H9 (cell line): ENCODE data around the gene POU6F2. TPM values are rescaled to one million over a fixed set of nuclear protein-coding genes. Genes with fewer than 3 reads are reported as not detected.

Experiments
- DNase-seq: peaks from one replicate; pipeline ENCODE4 v3.0.0-alpha.2; 2017
- H2AFZ ChIP-seq: one replicate; pipeline ENCODE4 v1.6.1; 2013; ENCODE audit warnings: mild to moderate bottlenecking, low read length, control low read depth, moderate library complexity
- H2AK5ac ChIP-seq: 2 replicates; pipeline ENCODE4 v1.6.1; 2013; ENCODE audit warnings: low read length, control low read depth, mixed read lengths; ENCODE audit not compliant: insufficient read length
- H2BK120ac ChIP-seq: one replicate; pipeline ENCODE4 v1.6.1; 2013; ENCODE audit warnings: low read depth, mild to moderate bottlenecking, low read length, control low read depth, inconsistent platforms; ENCODE audit not compliant: poor library complexity, severe bottlenecking
- H2BK12ac ChIP-seq: 2 replicates; pipeline ENCODE4 v1.6.1; 2013; ENCODE audit warnings: low read length, control low read depth, mixed read lengths, low read depth; ENCODE audit not compliant: insufficient read length
- H2BK15ac ChIP-seq: 2 replicates; pipeline ENCODE4 v1.6.1; 2013; ENCODE audit warnings: low read depth, low read length, control low read depth
- H2BK20ac ChIP-seq: one replicate; pipeline ENCODE4 v1.6.1; 2013; ENCODE audit warnings: low read depth, mild to moderate bottlenecking, low read length, control low read depth, inconsistent platforms; ENCODE audit not compliant: poor library complexity, severe bottlenecking
- H2BK5ac ChIP-seq: 2 replicates; pipeline ENCODE4 v1.6.1; 2013; ENCODE audit warnings: low read length, control low read depth, mixed read lengths; ENCODE audit not compliant: insufficient read length
- H3K14ac ChIP-seq: 2 replicates; pipeline ENCODE4 v1.6.1; 2013; ENCODE audit warnings: low read length, control low read depth; ENCODE audit not compliant: insufficient read depth
- H3K18ac ChIP-seq: 2 replicates; pipeline ENCODE4 v1.6.1; 2013; ENCODE audit warnings: low read depth, mild to moderate bottlenecking, mixed read lengths, low read length, control low read depth; ENCODE audit not compliant: insufficient read length
- H3K23ac ChIP-seq: 2 replicates; pipeline ENCODE4 v1.6.1; 2013; ENCODE audit warnings: low read length, control low read depth, mixed read lengths, low read depth; ENCODE audit not compliant: insufficient read length
- H3K23me2 ChIP-seq: 2 replicates; pipeline ENCODE4 v1.6.1; 2013; ENCODE audit warnings: low read depth, mild to moderate bottlenecking, mixed read lengths, low read length, control low read depth; ENCODE audit not compliant: insufficient read length, poor library complexity, severe bottlenecking
- H3K27ac ChIP-seq: 2 replicates; pipeline ENCODE4 v1.5.1; 2013; ENCODE audit warnings: low read length, control low read depth, mixed read lengths, low read depth; ENCODE audit not compliant: insufficient read length
- H3K27me3 ChIP-seq: 2 replicates; pipeline ENCODE4 v1.6.1; 2013; ENCODE audit warnings: low read length, control low read depth, inconsistent platforms; ENCODE audit not compliant: insufficient read depth
- H3K4ac ChIP-seq: 2 replicates; pipeline ENCODE4 v1.6.1; 2013; ENCODE audit warnings: low read depth, mild to moderate bottlenecking, control low read depth, inconsistent platforms, low read length, moderate library complexity
- H3K4me1 ChIP-seq: 2 replicates; pipeline ENCODE4 v1.6.1; 2013; ENCODE audit warnings: low read length, control low read depth, inconsistent platforms; ENCODE audit not compliant: insufficient read depth
- H3K4me2 ChIP-seq: 2 replicates; pipeline ENCODE4 v1.6.1; 2013; ENCODE audit warnings: low read length, control low read depth, mixed read lengths; ENCODE audit not compliant: insufficient read length, insufficient read depth
- H3K56ac ChIP-seq: 2 replicates; pipeline ENCODE4 v1.6.1; 2013; ENCODE audit warnings: low read depth, mild to moderate bottlenecking, mixed read lengths, low read length, control low read depth; ENCODE audit not compliant: insufficient read length
- H3K79me1 ChIP-seq: 2 replicates; pipeline ENCODE4 v1.6.1; 2013; ENCODE audit warnings: low read depth, mild to moderate bottlenecking, moderate library complexity, low read length, control low read depth, inconsistent platforms; ENCODE audit not compliant: insufficient read depth, poor library complexity, severe bottlenecking
- H3K79me2 ChIP-seq: 2 replicates; pipeline ENCODE4 v1.6.1; 2013; ENCODE audit warnings: low read length, control low read depth, inconsistent platforms; ENCODE audit not compliant: insufficient read depth
- H3K9ac ChIP-seq: 2 replicates; pipeline ENCODE4 v1.6.1; 2013; ENCODE audit warnings: low read length, control low read depth, mixed read lengths; ENCODE audit not compliant: insufficient read length; ENCODE audit errors: extremely low read depth
- H3K9me3 ChIP-seq: one replicate; pipeline ENCODE4 v1.6.1; 2013; ENCODE audit warnings: low read depth, low read length, inconsistent platforms; ENCODE audit not compliant: control insufficient read depth
- H3T11ph ChIP-seq: one replicate; pipeline ENCODE4 v1.6.1; 2013; ENCODE audit warnings: mild to moderate bottlenecking, low read length, control low read depth, inconsistent platforms
- H4K20me1 ChIP-seq: one replicate; pipeline ENCODE4 v1.6.1; 2013; ENCODE audit not compliant: control insufficient read depth, insufficient read length, insufficient read depth
- H4K5ac ChIP-seq: 2 replicates; pipeline ENCODE4 v1.6.1; 2013; ENCODE audit warnings: low read depth, mild to moderate bottlenecking, mixed read lengths, low read length, control low read depth; ENCODE audit not compliant: insufficient read length
- H4K8ac ChIP-seq: replicated peaks from 2 replicates; pipeline ENCODE4 v1.6.1; 2013; ENCODE audit warnings: low read length, control low read depth, mixed read lengths, low read depth; ENCODE audit not compliant: insufficient read length
- H4K91ac ChIP-seq: 2 replicates; pipeline ENCODE4 v1.6.1; 2013; ENCODE audit warnings: low read depth, mild to moderate bottlenecking, moderate library complexity, mixed read lengths, low read length, control low read depth; ENCODE audit not compliant: insufficient read length
- H3K27ac Mint-ChIP-seq, 3 experiments: 2 replicates in 2 of 3; 3 replicates in 1 of 3; pipeline ENCODE4 v1.8.0; 2020 to 2021; ENCODE audit warnings: mixed read lengths in 3 of 3, mild to moderate bottlenecking in 1 of 3, moderate library complexity in 1 of 3
- H3K27me3 Mint-ChIP-seq: 2 replicates; pipeline ENCODE4 v1.8.0; 2021; ENCODE audit warnings: low read depth, mild to moderate bottlenecking, moderate library complexity, mixed read lengths
- H3K36me3 Mint-ChIP-seq, 3 experiments: 2 replicates in 2 of 3; 3 replicates in 1 of 3; pipeline ENCODE4 v1.8.0; 2020 to 2021; ENCODE audit warnings: low read depth in 3 of 3, mixed read lengths in 3 of 3; ENCODE audit not compliant: insufficient read depth in 1 of 3
- H3K4me1 Mint-ChIP-seq, 2 experiments: 2 replicates each; pipeline ENCODE4 v1.8.0; 2020; ENCODE audit warnings: mixed read lengths in 2 of 2
- H3K4me3 Mint-ChIP-seq, 2 experiments: 2 replicates in 1 of 2; 3 replicates in 1 of 2; pipeline ENCODE4 v1.8.0; 2020 to 2021; ENCODE audit warnings: mild to moderate bottlenecking in 2 of 2, mixed read lengths in 2 of 2, moderate library complexity in 1 of 2
- H3K9me3 Mint-ChIP-seq, 2 experiments: 2 replicates in 1 of 2; 3 replicates in 1 of 2; pipeline ENCODE4 v1.8.0; 2020; ENCODE audit warnings: mild to moderate bottlenecking in 2 of 2, mixed read lengths in 2 of 2, moderate library complexity in 1 of 2
- CTCF ChIP-seq: fragments of 200-600 bp; sonication (generic); conservative IDR thresholded peaks from 3 replicates; pipeline ENCODE4 v1.8.0; 2021; ENCODE audit warnings: antibody characterized with exemption, mild to moderate bottlenecking
- total RNA-seq: library from RNA; stranded (reverse); gene quantifications from 2 replicates; pipeline ENCODE4 v1.2.1, GENCODE V29; 2021

Gene POU6F2
- total RNA-seq, 1 experiment from 2014 or later, result 1.9 TPM

- Histone ChIP-seq H2BK5ac (no peak overlapping the region), H3K27ac (no peak overlapping the region), H3K79me2 (no peaks in the 10 kb centered on the region), H3K9me3 (no peaks in the 10 kb centered on the region), H3T11ph (no peak overlapping the region), H3K18ac (no peak overlapping the region), H2AK5ac (no peak overlapping the region), H3K23me2 (no peaks in the 10 kb centered on the region), H2BK12ac (no peak overlapping the region), H4K8ac (no peak overlapping the region), H3K4ac (no peak overlapping the region), H3K4me1 (no peaks in the 10 kb centered on the region), H3K27me3 (no peaks in the 10 kb centered on the region), H3K23ac (no peak overlapping the region), H2AFZ (no peak overlapping the region), H2BK120ac (no peak overlapping the region), H3K4me2 (no peak overlapping the region), H4K20me1 (no peaks in the 10 kb centered on the region), H3K14ac (no peak overlapping the region), H4K5ac (no peak overlapping the region), H2BK15ac (no peak overlapping the region), H3K56ac (no peak overlapping the region), H2BK20ac (no peak overlapping the region), H3K9ac (no peak overlapping the region), H4K91ac (no peak overlapping the region), H3K79me1 (no peaks in the 10 kb centered on the region)
- H3K27ac Mint-ChIP-seq, result no peak overlapping the region
- no peaks in the 10 kb centered on the region for H3K36me3 Mint-ChIP-seq
- no peak overlapping the region for H3K4me3 Mint-ChIP-seq
- no peak for TF ChIP-seq CTCF
- peaks cover 0 to 4% of the 10 kb centered on the region in 2 experiments; a peak in 1 of 4 replicates for H3K4me1 Mint-ChIP-seq
- no peaks in the 10 kb centered on the region for H3K27me3 Mint-ChIP-seq
- DNase-seq, result no peak
- H3K9me3 Mint-ChIP-seq, result peaks cover 2 to 5% of the 10 kb centered on the region in 2 experiments; a peak in 1 of 5 replicates
Observed at GRCh38 chr7:39295796-39296195, 318.1 kb downstream of the POU6F2 start.
